Activated CD4-positive, alpha-beta T cell treated with anti-CD3 and anti-CD28 coated beads for 4 hours (primary cell): Measurements from ENCODE around the gene SYNGR1.
"Not testable (repeated sequence)": the region's sequence is repeated elsewhere in the genome, so short reads cannot be mapped to it uniquely, and the experiment has no call there.

Experiments
- DNase-seq, 2 donors: peaks; one replicate each; pipeline ENCODE4 v3.0.0-alpha.2; 2020

The SYNGR1 gene

GRCh38 chr22:39410264-39410663 lies 60.5 kb downstream of the SYNGR1 start:
- DNase-seq, result no peak

- DNase-seq, result not testable (repeated sequence)
Observed at GRCh38 chr22:39411828-39412365, 62.1 kb downstream of the SYNGR1 start.

GRCh38 chr22:39413204-39413603 lies 63.4 kb downstream of the SYNGR1 start:
- DNase-seq, result not testable (repeated sequence)

GRCh38 chr22:39414377-39414776 lies 64.6 kb downstream of the SYNGR1 start:
- DNase-seq, result no peak

GRCh38 chr22:39414886-39415285 lies 65.1 kb downstream of the SYNGR1 start:
- no peak for DNase-seq

GRCh38 chr22:39415506-39415905 lies 65.7 kb downstream of the SYNGR1 start:
- no peak for DNase-seq

- DNase-seq, result no peak
Observed at GRCh38 chr22:39416319-39416718, 66.5 kb downstream of the SYNGR1 start.

GRCh38 chr22:39417641-39418040 lies 67.8 kb downstream of the SYNGR1 start:
- DNase-seq, result no peak

- DNase-seq, result no peak
Observed at GRCh38 chr22:39418696-39419095, 68.9 kb downstream of the SYNGR1 start.

GRCh38 chr22:39419096-39419495 lies 69.3 kb downstream of the SYNGR1 start:
- DNase-seq, result no peak

GRCh38 chr22:39419911-39420310 lies 70.1 kb downstream of the SYNGR1 start:
- DNase-seq, result no peak

- no peak for DNase-seq
Observed at GRCh38 chr22:39421691-39422090, 71.9 kb downstream of the SYNGR1 start.

- no peak for DNase-seq
Observed at GRCh38 chr22:39422101-39422500, 72.3 kb downstream of the SYNGR1 start.

GRCh38 chr22:39422721-39423120 lies 72.9 kb downstream of the SYNGR1 start:
- DNase-seq, result no peak

GRCh38 chr22:39423976-39424375 lies 74.2 kb downstream of the SYNGR1 start:
- no peak for DNase-seq

- no peak for DNase-seq
Observed at GRCh38 chr22:39426380-39427043, 76.7 kb downstream of the SYNGR1 start.

- no peak for DNase-seq
Observed at GRCh38 chr22:39427751-39428596, 78.2 kb downstream of the SYNGR1 start.

GRCh38 chr22:39428597-39429071 lies 78.8 kb downstream of the SYNGR1 start:
- DNase-seq, result no peak

- DNase-seq, result no peak
Observed at GRCh38 chr22:39429186-39429585, 79.4 kb downstream of the SYNGR1 start.

- DNase-seq, result no peak
Observed at GRCh38 chr22:39429916-39430575, 80.3 kb downstream of the SYNGR1 start.

GRCh38 chr22:39430576-39431150 lies 80.9 kb downstream of the SYNGR1 start:
- DNase-seq, result no peak

- DNase-seq, result no peak
Observed at GRCh38 chr22:39431216-39431801, 81.5 kb downstream of the SYNGR1 start.
